Pancreas (tissue), 10 donors: Measurements from ENCODE around the gene DNASE1. TPM values are rescaled to one million over a fixed set of nuclear protein-coding genes. Genes with fewer than 3 reads are reported as not detected.
A peak's percentile ranks its signal among the peaks of the same experiment; 100 is the strongest.

Experiments
- ATAC-seq, 4 donors: fragments of 200-7000 bp; cut with Tn5 transposase; one replicate each; pipeline versions ENCODE4 v1.8.0 to v1.9.1; 2020; ENCODE audit warnings: mild to moderate bottlenecking in 4 of 4, moderate library complexity in 4 of 4
- DNase-seq, 6 donors: peaks; one replicate each; pipeline ENCODE4 v3.0.0-alpha.2; 2020
- FAIRE-seq: peaks from 2 replicates; lab custom pipeline; 2012; peaks lifted over from hg19 to GRCh38; lab: Jason Lieb, UNC
- H3K27ac ChIP-seq, 4 donors: fragments of 200-600 bp; sonication (generic); 1 replicate in 3 of 4; 2 replicates in 1 of 4; pipeline versions ENCODE4 v1.5.0 to v1.8.0; 2020
- H3K27me3 ChIP-seq, 4 donors: fragments of 200-600 bp; one replicate each; pipeline ENCODE4 v1.8.0; 2021
- H3K36me3 ChIP-seq, 3 donors: fragments of 200-600 bp; sonication (generic) in 1 of 3; one replicate each; pipeline versions ENCODE4 v1.5.0 to v1.8.0; 2020 to 2021
- H3K4me1 ChIP-seq, 3 donors: fragments of 200-600 bp; one replicate each; pipeline ENCODE4 v1.8.0; 2021
- H3K4me3 ChIP-seq, 4 donors: fragments of 200-600 bp; sonication (generic) in 2 of 4; one replicate each; pipeline versions ENCODE4 v1.5.0 to v1.8.0; 2020 to 2021
- H3K9me3 ChIP-seq, 4 donors: fragments of 200-600 bp; one replicate each; pipeline ENCODE4 v1.8.0; 2021
- CTCF ChIP-seq, 4 donors: fragments of 200-600 bp; sonication (generic) in 3 of 4; IDR thresholded peaks; one replicate each; pipeline versions ENCODE4 v1.5.0 to v1.8.0; 2021; ENCODE audit warnings: antibody characterized with exemption in 4 of 4
- WGBS, 2 donors: extraction: QIAGEN DNeasy Blood & Tissue Kit; methylation state at CpG; one replicate each; pipeline ENCODE4 v1.1.7; 2013; 5-methylcytosine and 5-hydroxymethylcytosine counted together
- intact Hi-C, 3 donors: fragments of 100-400 bp; cut with DNase I; formaldehyde crosslinking; loops; one replicate each; pipeline versions ENCODE4 v1.11.1 to v1.14.2; 2022
- polyA plus RNA-seq, 2 donors: library from polyadenylated mRNA; stranded (reverse); fragments of 200-250 nt; gene quantifications; one replicate each; pipeline ENCODE4 v1.2.3, GENCODE V29; 2013
- total RNA-seq, 6 donors: library from RNA; stranded (reverse); fragmentation: NEBNext Ultra II Directional in 4 of 6; extraction: Animal tissue kit (Norgen Biotek cat#: 25700) in 4 of 6; gene quantifications; one replicate each; pipeline versions ENCODE4 v1.2.1 to v1.2.4, GENCODE V29; 2021 to 2023
- donor health status: healthy with polysubstance abuse.
- donor health status: DM: no; HTN: no; CAD: no; lungs with moderate emphysema.
- donor health status: DM: no; HTN: no; CAD: no.
- donor health status: control.
- donor health status: control.
- donor health status: Bipolar disorder and iron deficiency.
- donor health status: DM: yes; HTN: yes; CAD: no.
- donor health status: DM: no; HTN: no; CAD: no.
- donor health status: DM: no; HTN: no; CAD: no.
- donor health status: DM: yes; HTN: yes; CAD: no.

DNASE1 gene
- total and polyA plus RNA-seq, 8 donors = 14.6 to 36.9 (median 20.6) TPM

GRCh38 chr16:3690980-3691720, 36.7 kb downstream of the DNASE1 start:
- no peak for TF ChIP-seq CTCF (IDR thresholded peaks at IDR 0.05)
- intact Hi-C loops = loop anchor here in 1 of 3 donors (5.0 kb wide), 1 partner anchor 186 kb away; no protein-coding TSS in a partner anchor
- Histone ChIP-seq H3K9me3 (no peaks in the 10 kb centered on the region), H3K27me3 (no peaks in the 10 kb centered on the region), H3K4me1 (peaks cover 8 to 25% (median 21%) of the 10 kb centered on the region in 3 donors), H3K27ac (no peak overlapping the region), H3K36me3 (peaks cover 0 to 5% (median 4%) of the 10 kb centered on the region in 3 donors), H3K4me3 (peak overlapping the region in 2 of 4 donors; percentile 11)
- ATAC-seq (no peak), DNase-seq (peak in 1 of 6 donors; percentile 40), FAIRE-seq (no peak)
- WGBS, 2 donors = 82% methylated on average over 19 of the region's 19 CpGs

GRCh38 chr16:3691761-3692160, 37.3 kb downstream of the DNASE1 start:
- no peak for FAIRE-seq
- DNase-seq = peak in 1 of 6 donors; percentile 33
- peaks cover 0 to 3% (median 0%) of the 10 kb centered on the region in 3 donors for H3K36me3 ChIP-seq
- no peak overlapping the region for H3K4me3 ChIP-seq
- TF ChIP-seq CTCF (IDR thresholded peaks at IDR 0.05) = no peak
- H3K27ac ChIP-seq = no peak overlapping the region
- 90 to 92% methylated on average over 12 of the region's 12 CpGs for WGBS, 2 donors
- H3K27me3 ChIP-seq = no peaks in the 10 kb centered on the region
- intact Hi-C loops = loop anchor here in 1 of 3 donors (5.0 kb wide), 1 partner anchor 186 kb away; no protein-coding TSS in a partner anchor
- H3K9me3 ChIP-seq = no peaks in the 10 kb centered on the region
- ATAC-seq = no peak
- H3K4me1 ChIP-seq = peaks cover 8 to 29% (median 27%) of the 10 kb centered on the region in 3 donors

GRCh38 chr16:3694051-3694450, 39.6 kb downstream of the DNASE1 start:
- ATAC-seq (no peak), DNase-seq (peak in 1 of 6 donors; percentile 8), FAIRE-seq (no peak)
- no peak for TF ChIP-seq CTCF (IDR thresholded peaks at IDR 0.05)
- H3K9me3 ChIP-seq = no peaks in the 10 kb centered on the region
- no peak overlapping the region for H3K4me3 ChIP-seq
- peaks cover 8 to 33% (median 31%) of the 10 kb centered on the region in 3 donors for H3K4me1 ChIP-seq
- intact Hi-C loops = loop anchor here in 1 of 3 donors (5.0 kb wide), 1 partner anchor 183 kb away; no protein-coding TSS in a partner anchor
- peak overlapping the region in 1 of 4 donors; percentile 77 for H3K27ac ChIP-seq
- 88 to 91% methylated on average over 9 of the region's 9 CpGs for WGBS, 2 donors
- no peaks in the 10 kb centered on the region for H3K27me3 ChIP-seq
- no peaks in the 10 kb centered on the region for H3K36me3 ChIP-seq

- Histone ChIP-seq H3K9me3 (no peaks in the 10 kb centered on the region), H3K4me3 (peak overlapping the region in 2 of 4 donors; percentile 24 to 27), H3K27me3 (no peaks in the 10 kb centered on the region), H3K36me3 (no peaks in the 10 kb centered on the region), H3K4me1 (peaks cover 8 to 31% (median 24%) of the 10 kb centered on the region in 3 donors), H3K27ac (peak overlapping the region; percentile 63 to 91 (median 78))
- ATAC-seq (peak; percentile 87 to 91 (median 90)), FAIRE-seq (no peak), DNase-seq (peak; percentile 70 to 86 (median 82))
- WGBS, 2 donors = 8 to 17% methylated on average over 19 of the region's 19 CpGs
- intact Hi-C loops = no loop called here
- no peak for TF ChIP-seq CTCF (IDR thresholded peaks at IDR 0.05)
Observed at GRCh38 chr16:3695610-3696369, 41.3 kb downstream of the DNASE1 start.
